ENCODE measurements around the gene EXOSC3.

DNA sequence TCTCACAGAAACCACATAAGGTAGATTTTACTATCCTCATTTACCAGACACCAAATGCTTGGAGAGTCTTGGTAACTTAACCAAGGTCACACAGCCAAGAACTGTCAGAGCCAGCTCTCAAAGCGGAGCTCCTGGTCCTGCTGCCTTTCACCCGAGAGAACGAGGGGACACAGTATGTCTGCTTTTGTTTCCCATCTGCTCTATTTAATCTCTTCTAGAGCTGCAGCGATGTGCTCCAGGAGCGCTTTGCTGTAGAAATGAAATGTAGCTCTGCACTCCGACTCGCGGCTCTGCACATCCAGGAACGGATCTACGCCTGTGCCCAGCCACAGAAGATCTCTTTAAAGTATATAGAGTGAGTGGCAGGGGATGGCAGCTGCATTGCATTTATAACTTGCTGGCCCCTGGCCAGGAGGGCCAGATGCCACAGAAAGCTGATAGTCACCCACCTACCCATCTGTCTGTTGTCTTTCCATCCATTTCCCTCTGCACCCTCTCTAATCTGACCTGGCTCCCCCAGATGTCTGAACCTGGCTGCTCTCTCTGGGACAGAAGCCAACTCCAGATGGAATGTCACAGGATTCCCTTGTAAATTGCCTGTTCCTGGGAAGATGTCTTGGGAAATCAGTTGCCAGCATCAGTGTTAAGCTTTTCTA, 52.6 kb downstream of the EXOSC3 start:
- TF ChIP-seq, protein P1, sequence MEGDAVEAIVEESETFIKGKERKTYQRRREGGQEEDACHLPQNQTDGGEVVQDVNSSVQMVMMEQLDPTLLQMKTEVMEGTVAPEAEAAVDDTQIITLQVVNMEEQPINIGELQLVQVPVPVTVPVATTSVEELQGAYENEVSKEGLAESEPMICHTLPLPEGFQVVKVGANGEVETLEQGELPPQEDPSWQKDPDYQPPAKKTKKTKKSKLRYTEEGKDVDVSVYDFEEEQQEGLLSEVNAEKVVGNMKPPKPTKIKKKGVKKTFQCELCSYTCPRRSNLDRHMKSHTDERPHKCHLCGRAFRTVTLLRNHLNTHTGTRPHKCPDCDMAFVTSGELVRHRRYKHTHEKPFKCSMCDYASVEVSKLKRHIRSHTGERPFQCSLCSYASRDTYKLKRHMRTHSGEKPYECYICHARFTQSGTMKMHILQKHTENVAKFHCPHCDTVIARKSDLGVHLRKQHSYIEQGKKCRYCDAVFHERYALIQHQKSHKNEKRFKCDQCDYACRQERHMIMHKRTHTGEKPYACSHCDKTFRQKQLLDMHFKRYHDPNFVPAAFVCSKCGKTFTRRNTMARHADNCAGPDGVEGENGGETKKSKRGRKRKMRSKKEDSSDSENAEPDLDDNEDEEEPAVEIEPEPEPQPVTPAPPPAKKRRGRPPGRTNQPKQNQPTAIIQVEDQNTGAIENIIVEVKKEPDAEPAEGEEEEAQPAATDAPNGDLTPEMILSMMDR (IDR thresholded peaks at IDR 0.05), result no peak
- TF ChIP-seq POLR2A (IDR thresholded peaks at IDR 0.05), result no peak
- no peak for TF ChIP-seq POLR2AphosphoS5 (IDR thresholded peaks at IDR 0.05)
